Loucy (cell line): ENCODE results near the gene LAMP1.

Experiments used
- H2AFZ ChIP-seq: fragments of 200-600 bp; sonication (generic); 2 replicates; pipeline ENCODE4 v1.6.0; 2016; ENCODE audit warnings: antibody characterized with exemption, mild to moderate bottlenecking, low read length, moderate library complexity
- H3F3A ChIP-seq: fragments of 200-600 bp; 2 replicates; pipeline ENCODE4 v1.6.0; 2016; ENCODE audit warnings: antibody characterized with exemption, low read depth, mild to moderate bottlenecking
- H3K27me3 ChIP-seq: fragments of 200-600 bp; sonication (generic); 2 replicates; pipeline ENCODE4 v1.6.1; 2014; ENCODE audit warnings: low read length, mild to moderate bottlenecking; ENCODE audit not compliant: insufficient read depth, poor library complexity, severe bottlenecking
- H3K36me3 ChIP-seq: fragments of 200-600 bp; sonication (generic); 2 replicates; pipeline ENCODE4 v1.6.1; 2016; ENCODE audit warnings: low read length; ENCODE audit not compliant: insufficient read depth
- H3K4me1 ChIP-seq: fragments of 200-600 bp; sonication (generic); 2 replicates; pipeline ENCODE4 v1.5.1; 2014; ENCODE audit warnings: low read length, mild to moderate bottlenecking; ENCODE audit not compliant: insufficient read depth, poor library complexity, severe bottlenecking
- H3K4me2 ChIP-seq: fragments of 200-600 bp; sonication (generic); 2 replicates; pipeline ENCODE4 v1.6.0; 2014; ENCODE audit warnings: antibody characterized with exemption, low read length, low read depth, mild to moderate bottlenecking; ENCODE audit not compliant: poor library complexity, severe bottlenecking
- H3K4me3 ChIP-seq: fragments of 200-600 bp; sonication (generic); 2 replicates; pipeline ENCODE4 v1.5.1; 2014; ENCODE audit warnings: low read length, mild to moderate bottlenecking, mixed read lengths; ENCODE audit not compliant: poor library complexity, severe bottlenecking
- H3K79me2 ChIP-seq: fragments of 200-600 bp; sonication (generic); 2 replicates; pipeline ENCODE4 v1.6.1; 2014; ENCODE audit warnings: low read length; ENCODE audit not compliant: insufficient read depth
- H3K9ac ChIP-seq: fragments of 200-600 bp; sonication (generic); 2 replicates; pipeline ENCODE4 v1.6.0; 2014; ENCODE audit warnings: mild to moderate bottlenecking, low read depth, low read length, moderate library complexity; ENCODE audit not compliant: poor library complexity, severe bottlenecking
- H3K9me2 ChIP-seq: fragments of 200-600 bp; sonication (generic); replicated peaks from 2 replicates; pipeline ENCODE4 v1.6.1; 2016; ENCODE audit warnings: low read depth, low read length, mixed read lengths
- H3K9me3 ChIP-seq: fragments of 200-600 bp; sonication (generic); 2 replicates; pipeline ENCODE4 v1.6.1; 2014; ENCODE audit warnings: mild to moderate bottlenecking, antibody characterized with exemption, low read length, low read depth; ENCODE audit not compliant: insufficient read depth
- H4K20me1 ChIP-seq: fragments of 200-600 bp; sonication (generic); 2 replicates; pipeline ENCODE4 v1.6.0; 2014; ENCODE audit warnings: antibody characterized with exemption, low read length, mild to moderate bottlenecking; ENCODE audit not compliant: insufficient read depth, poor library complexity, severe bottlenecking
- CTCF ChIP-seq: fragments of 200-600 bp; sonication (generic); conservative IDR thresholded peaks from 2 replicates; pipeline ENCODE4 v1.5.1; 2014; ENCODE audit warnings: mild to moderate bottlenecking, antibody characterized with exemption, low read length
- EZH2phosphoT487 ChIP-seq: fragments of 200-600 bp; IDR thresholded peaks from 2 replicates; pipeline ENCODE4 v1.6.1; 2018; ENCODE audit warnings: antibody characterized with exemption, mild to moderate bottlenecking, moderate library complexity, borderline replicate concordance

LAMP1 gene

GRCh38 chr13:113361406-113361805 lies 64.4 kb downstream of the LAMP1 start:
- Histone ChIP-seq H3K9ac (no peak overlapping the region), H3F3A (no peaks in the 10 kb centered on the region), H4K20me1 (no peaks in the 10 kb centered on the region), H2AFZ (no peak overlapping the region), H3K4me3 (no peak overlapping the region), H3K79me2 (no peaks in the 10 kb centered on the region), H3K27me3 (no peaks in the 10 kb centered on the region), H3K9me2 (no peaks in the 10 kb centered on the region), H3K9me3 (no peaks in the 10 kb centered on the region), H3K4me2 (no peak overlapping the region), H3K4me1 (no peaks in the 10 kb centered on the region), H3K36me3 (no peaks in the 10 kb centered on the region)
- TF ChIP-seq EZH2phosphoT487 (no peak), CTCF (no peak)

- Histone ChIP-seq H3K4me1 (no peaks in the 10 kb centered on the region), H3K27me3 (no peaks in the 10 kb centered on the region), H3K9me2 (no peaks in the 10 kb centered on the region), H3K4me2 (no peak overlapping the region), H3K79me2 (no peaks in the 10 kb centered on the region), H3K9ac (no peak overlapping the region), H4K20me1 (no peaks in the 10 kb centered on the region), H3K36me3 (no peaks in the 10 kb centered on the region), H3F3A (no peaks in the 10 kb centered on the region), H3K4me3 (no peak overlapping the region), H3K9me3 (no peaks in the 10 kb centered on the region), H2AFZ (no peak overlapping the region)
- no peak for TF ChIP-seq EZH2phosphoT487
- no peak for TF ChIP-seq CTCF
Observed at GRCh38 chr13:113364311-113364889, 67.4 kb downstream of the LAMP1 start.

GRCh38 chr13:113364901-113365582 lies 68.0 kb downstream of the LAMP1 start:
- H4K20me1 ChIP-seq: no peaks in the 10 kb centered on the region
- no peaks in the 10 kb centered on the region for H3F3A ChIP-seq
- no peak overlapping the region for H3K4me3 ChIP-seq
- H3K9ac ChIP-seq: no peak overlapping the region
- no peaks in the 10 kb centered on the region for H3K79me2 ChIP-seq
- TF ChIP-seq CTCF (no peak), EZH2phosphoT487 (no peak)
- H3K27me3 ChIP-seq: no peaks in the 10 kb centered on the region
- no peaks in the 10 kb centered on the region for H3K36me3 ChIP-seq
- no peak overlapping the region for H3K4me2 ChIP-seq
- no peaks in the 10 kb centered on the region for H3K4me1 ChIP-seq
- no peak overlapping the region for H2AFZ ChIP-seq
- H3K9me3 ChIP-seq: no peaks in the 10 kb centered on the region
- no peaks in the 10 kb centered on the region for H3K9me2 ChIP-seq
